ENCODE measurements around the gene CLDN6.

GRCh38 chr16:3045758-3046640 lies 28.0 kb upstream of the CLDN6 start, which contains the start of gene MMP25:
- TF ChIP-seq POLR2AphosphoS5 (IDR thresholded peaks at IDR 0.05; ENCODE audit: insufficient read depth in 1 of 2, low read depth in 1 of 2) (no peak), POLR2A (IDR thresholded peaks at IDR 0.05) (no peak)

All from vagina (tissue), 2 donors.